H1 (cell line): ENCODE data around the gene ZNF106. TPM values are rescaled to one million over a fixed set of nuclear protein-coding genes. Genes with fewer than 3 reads are reported as not detected.

Experiments used
- CTCF ChIA-PET: fragments of 300-600 bp; sonication (Branson Sonifier 250); formaldehyde crosslinking; loops from one replicate; lab custom pipeline; 2021; ENCODE audit not compliant: partially characterized antibody; lab: Charles Lee
- POLR2A ChIA-PET: fragments of 300-600 bp; sonication (Branson Sonifier 250); formaldehyde crosslinking; loops from one replicate; lab custom pipeline; 2021; ENCODE audit warnings: inconsistent platforms; ENCODE audit not compliant: partially characterized antibody; lab: Charles Lee
- DNase-seq, 2 experiments: peaks; one replicate each; pipeline versions ENCODE4 v3.0.0 to v3.0.0-alpha.2; 2010 to 2022; ENCODE audit warnings: low spot score in 2 of 2, low read depth in 1 of 2, mixed read lengths in 1 of 2
- FAIRE-seq: peaks from 2 replicates; lab custom pipeline; 2011; peaks lifted over from hg19 to GRCh38; lab: Jason Lieb, UNC
- H2AFZ ChIP-seq: 2 replicates; pipeline ENCODE4 v1.8.1; 2012; ENCODE audit warnings: low read length, inconsistent platforms
- H2AK5ac ChIP-seq: 2 replicates; pipeline ENCODE4 v1.6.1; 2013; ENCODE audit warnings: low read depth, low read length
- H2BK120ac ChIP-seq: replicated peaks from 2 replicates; pipeline ENCODE3; 2013; ENCODE audit warnings: low read depth, low read length, inconsistent platforms
- H2BK12ac ChIP-seq: 2 replicates; pipeline ENCODE4 v1.6.1; 2013; ENCODE audit warnings: low read depth, low read length
- H2BK15ac ChIP-seq: 2 replicates; pipeline ENCODE4 v1.6.1; 2013; ENCODE audit warnings: low read length
- H2BK20ac ChIP-seq: 2 replicates; pipeline ENCODE4 v1.6.1; 2013; ENCODE audit warnings: low read length
- H2BK5ac ChIP-seq: 2 replicates; pipeline ENCODE4 v1.6.1; 2013; ENCODE audit warnings: low read depth, low read length
- H3K14ac ChIP-seq: 2 replicates; pipeline ENCODE4 v1.6.1; 2013; ENCODE audit warnings: inconsistent platforms; ENCODE audit not compliant: insufficient read length
- H3K18ac ChIP-seq: 2 replicates; pipeline ENCODE4 v1.6.1; 2013; ENCODE audit warnings: low read length; ENCODE audit errors: extremely low read depth
- H3K23ac ChIP-seq: 2 replicates; pipeline ENCODE4 v1.6.1; 2013; ENCODE audit warnings: inconsistent platforms; ENCODE audit not compliant: insufficient read length
- H3K23me2 ChIP-seq: 2 replicates; pipeline ENCODE4 v1.6.1; 2013; ENCODE audit warnings: low read depth, low read length
- H3K27ac ChIP-seq: 2 replicates; pipeline ENCODE4 v1.6.1; 2011; ENCODE audit warnings: low read depth, low read length, inconsistent platforms
- H3K27me3 ChIP-seq, 4 experiments: replicated peaks in 1 of 4; 1 replicate in 1 of 4; 2 replicates in 3 of 4; pipeline versions ENCODE4 v1.6.1 to v1.8.1; 2011 to 2013; ENCODE audit warnings: low read length in 3 of 4, mild to moderate bottlenecking in 3 of 4, inconsistent platforms in 2 of 4, mixed read lengths in 2 of 4, moderate library complexity in 1 of 4; ENCODE audit not compliant: control insufficient read depth in 3 of 4, insufficient read depth in 3 of 4; ENCODE audit errors: extremely low read depth in 1 of 4
- H3K36me3 ChIP-seq, 4 experiments: 2 replicates each; pipeline versions ENCODE4 v1.6.1 to v1.8.1; 2011 to 2013; ENCODE audit warnings: mild to moderate bottlenecking in 4 of 4, low read length in 3 of 4, moderate library complexity in 2 of 4, control low read depth in 1 of 4, inconsistent platforms in 1 of 4; ENCODE audit not compliant: insufficient read depth in 4 of 4, control insufficient read depth in 2 of 4
- H3K4ac ChIP-seq: replicated peaks from 2 replicates; pipeline ENCODE3; 2013; ENCODE audit warnings: low read length, low read depth, mixed read lengths, inconsistent platforms; ENCODE audit not compliant: insufficient read length
- H3K4me1 ChIP-seq, 4 experiments: replicated peaks in 1 of 4; 1 replicate in 1 of 4; 2 replicates in 3 of 4; pipeline versions ENCODE4 v1.6.1 to v1.8.1; 2011 to 2013; ENCODE audit warnings: low read length in 3 of 4, inconsistent platforms in 2 of 4, mixed read lengths in 1 of 4; ENCODE audit not compliant: insufficient read depth in 4 of 4, control insufficient read depth in 3 of 4
- H3K4me2 ChIP-seq, 2 experiments: 2 replicates each; pipeline versions ENCODE4 v1.6.1 to v1.8.1; 2011 to 2013; ENCODE audit warnings: low read depth in 2 of 2, low read length in 2 of 2, control low read depth in 1 of 2, inconsistent platforms in 1 of 2, mild to moderate bottlenecking in 1 of 2; ENCODE audit not compliant: insufficient read depth in 1 of 2
- H3K4me3 ChIP-seq, 4 experiments: fragments of 200-600, 300-600 bp in 1 of 4; sonication (generic), shearing (Covaris generic), sonication (Bioruptor Twin) in 1 of 4; 2 replicates each; pipeline versions ENCODE4 v1.5.1 to v1.8.1; 2011 to 2016; ENCODE audit warnings: low read length in 4 of 4, low read depth in 3 of 4, control low read depth in 2 of 4, inconsistent platforms in 2 of 4, mild to moderate bottlenecking in 2 of 4, mixed read lengths in 1 of 4, moderate library complexity in 1 of 4; ENCODE audit not compliant: insufficient read depth in 2 of 4; ENCODE audit errors: extremely low read depth in 1 of 4
- H3K56ac ChIP-seq: replicated peaks from 2 replicates; pipeline ENCODE3; 2013; ENCODE audit warnings: low read depth, mild to moderate bottlenecking, mixed read lengths, low read length, inconsistent platforms; ENCODE audit not compliant: insufficient read length
- H3K79me1 ChIP-seq: 2 replicates; pipeline ENCODE4 v1.6.1; 2013; ENCODE audit warnings: low read depth, low read length, control low read depth
- H3K79me2 ChIP-seq, 2 experiments: 2 replicates each; pipeline versions ENCODE4 v1.6.1 to v1.8.1; 2012 to 2013; ENCODE audit warnings: low read length in 2 of 2, mild to moderate bottlenecking in 2 of 2, inconsistent platforms in 1 of 2; ENCODE audit not compliant: insufficient read depth in 2 of 2, control insufficient read depth in 1 of 2
- H3K9ac ChIP-seq, 4 experiments: replicated peaks in 1 of 4; 1 replicate in 1 of 4; 2 replicates in 3 of 4; pipeline versions ENCODE4 v1.6.1 to v1.8.1; 2011 to 2013; ENCODE audit warnings: low read depth in 3 of 4, low read length in 3 of 4, control low read depth in 2 of 4, mild to moderate bottlenecking in 2 of 4, moderate library complexity in 2 of 4, inconsistent platforms in 1 of 4; ENCODE audit errors: extremely low read depth in 1 of 4
- H3K9me3 ChIP-seq, 2 experiments: 2 replicates each; pipeline versions ENCODE4 v1.6.1 to v1.8.1; 2012 to 2013; ENCODE audit warnings: mild to moderate bottlenecking in 2 of 2, moderate library complexity in 2 of 2, control low read depth in 1 of 2, inconsistent platforms in 1 of 2, low read depth in 1 of 2, low read length in 1 of 2, mixed read lengths in 1 of 2; ENCODE audit not compliant: insufficient read depth in 2 of 2
- H4K20me1 ChIP-seq, 2 experiments: replicated peaks in 1 of 2; 2 replicates each; pipeline versions ENCODE3 to v1.8.1; 2011 to 2013; ENCODE audit warnings: inconsistent platforms in 2 of 2, low read length in 2 of 2, mild to moderate bottlenecking in 1 of 2; ENCODE audit not compliant: insufficient read depth in 2 of 2, control insufficient read depth in 1 of 2
- H4K5ac ChIP-seq: 2 replicates; pipeline ENCODE4 v1.6.1; 2013; ENCODE audit warnings: low read length, low read depth, mixed read lengths, inconsistent platforms; ENCODE audit not compliant: insufficient read length
- H4K8ac ChIP-seq: 2 replicates; pipeline ENCODE4 v1.8.0; 2013; ENCODE audit warnings: mild to moderate bottlenecking, moderate library complexity, low read length, inconsistent platforms; ENCODE audit not compliant: insufficient read depth; ENCODE audit errors: extremely low read depth
- H4K91ac ChIP-seq: replicated peaks from 2 replicates; pipeline ENCODE3; 2013; ENCODE audit warnings: low read length, mixed read lengths, inconsistent platforms; ENCODE audit not compliant: insufficient read length
- ATF3 ChIP-seq: IDR thresholded peaks from 2 replicates; pipeline ENCODE4 v1.6.1; 2011; ENCODE audit warnings: low read depth, mild to moderate bottlenecking, low read length; ENCODE audit not compliant: insufficient read depth
- BACH1 ChIP-seq: IDR thresholded peaks from 2 replicates; pipeline ENCODE4 v1.6.1; 2012; ENCODE audit warnings: low read length, improper control_type of control experiment
- CBX5 ChIP-seq: fragments of 300-800, 300-1000 bp; sonication (generic); IDR thresholded peaks from 2 replicates; pipeline ENCODE4 v1.7.1; 2016; ENCODE audit warnings: antibody characterized with exemption, low read length, low read depth
- EZH2 ChIP-seq: fragments of 200-600 bp; sonication (generic); IDR thresholded peaks from 2 replicates; pipeline ENCODE4 v1.7.1; 2012; ENCODE audit warnings: low read depth, mild to moderate bottlenecking, moderate library complexity, low read length, inconsistent platforms; ENCODE audit not compliant: severe bottlenecking
- FOSL1 ChIP-seq: IDR thresholded peaks from 2 replicates; pipeline ENCODE4 v1.6.1; 2011; ENCODE audit warnings: mild to moderate bottlenecking, low read depth, low read length, moderate library complexity; ENCODE audit not compliant: insufficient read depth
- JUND ChIP-seq: IDR thresholded peaks from 2 replicates; pipeline ENCODE4 v1.6.1; 2011; ENCODE audit warnings: mild to moderate bottlenecking, improper control_type of control experiment, low read length
- POU5F1 ChIP-seq: IDR thresholded peaks from 2 replicates; pipeline ENCODE4 v1.6.1; 2011; ENCODE audit warnings: low read depth, mild to moderate bottlenecking, low read length, moderate library complexity
- RFX5 ChIP-seq: IDR thresholded peaks from 2 replicates; pipeline ENCODE4 v1.6.1; 2011; ENCODE audit warnings: low read depth, low read length, improper control_type of control experiment, borderline replicate concordance
- SIRT6 ChIP-seq: IDR thresholded peaks from one replicate; pipeline ENCODE4 v1.7.1; 2012; ENCODE audit warnings: low read length, inconsistent platforms
- TAF7 ChIP-seq: optimal IDR thresholded peaks from 2 replicates; pipeline ENCODE3; 2011; ENCODE audit warnings: low read depth, mild to moderate bottlenecking, inconsistent platforms, low read length, moderate library complexity, borderline replicate concordance
- TCF12 ChIP-seq: IDR thresholded peaks from 2 replicates; pipeline ENCODE4 v1.6.1; 2011; ENCODE audit warnings: low read depth, mild to moderate bottlenecking, low read length
- WGBS, 2 experiments: shearing (Covaris generic) in 1 of 2; methylation state at CpG; one replicate each; pipeline versions ENCODE4 v1.1.6 to v1.1.7; 2013 to 2015; ENCODE audit warnings: low lambda C conversion rate in 2 of 2, mixed read lengths in 2 of 2, inconsistent platforms in 1 of 2, low coverage in 1 of 2, missing lambda C conversion rate in 1 of 2; ENCODE audit not compliant: insufficient replicate concordance in 2 of 2, insufficient coverage in 1 of 2, insufficient read length in 1 of 2; ENCODE audit errors: extremely low coverage in 1 of 2, missing lambda C conversion rate in 1 of 2; 5-methylcytosine and 5-hydroxymethylcytosine counted together
- polyA plus RNA-seq, 7 experiments: library from polyadenylated mRNA; depleted of rRNA in 3 of 7; stranded (reverse) in 5 of 7; unstranded in 2 of 7; fragments of >200 nt in 5 of 7; fragments of 200-250 nt in 2 of 7; gene quantifications; 1 replicate in 5 of 7; 2 replicates in 1 of 7; 4 replicates in 1 of 7; pipeline versions ENCODE4 v1.2.1 to v1.2.3, GENCODE V29; 2011 to 2013; ENCODE audit warnings: missing spikeins in 2 of 7, mixed read lengths in 2 of 7
- total RNA-seq: library from RNA; stranded (reverse); fragmentation: NEBNext Ultra II Directional; extraction: Animal tissue kit (Norgen Biotek cat#: 25700); gene quantifications from 2 replicates; pipeline ENCODE4 v1.2.1, GENCODE V29; 2021
- TF ChIP-seq, protein P1 (sequence below), 3 experiments: IDR thresholded peaks; 1 replicate in 2 of 3; 2 replicates in 1 of 3; pipeline versions ENCODE4 v1.5.1 to v1.6.1; 2011; ENCODE audit warnings: low read length in 3 of 3, mild to moderate bottlenecking in 3 of 3, inconsistent platforms in 2 of 3, low read depth in 1 of 3, moderate library complexity in 1 of 3; ENCODE audit not compliant: insufficient read depth in 1 of 3; ENCODE audit errors: control extremely low read depth in 1 of 3

ZNF106 gene
- total and polyA plus RNA-seq, 2 of the 8 experiments (the other 6 are each of a cell fraction or from before 2014, with no cell fraction given) = 18.2 to 62.0 TPM

DNA sequence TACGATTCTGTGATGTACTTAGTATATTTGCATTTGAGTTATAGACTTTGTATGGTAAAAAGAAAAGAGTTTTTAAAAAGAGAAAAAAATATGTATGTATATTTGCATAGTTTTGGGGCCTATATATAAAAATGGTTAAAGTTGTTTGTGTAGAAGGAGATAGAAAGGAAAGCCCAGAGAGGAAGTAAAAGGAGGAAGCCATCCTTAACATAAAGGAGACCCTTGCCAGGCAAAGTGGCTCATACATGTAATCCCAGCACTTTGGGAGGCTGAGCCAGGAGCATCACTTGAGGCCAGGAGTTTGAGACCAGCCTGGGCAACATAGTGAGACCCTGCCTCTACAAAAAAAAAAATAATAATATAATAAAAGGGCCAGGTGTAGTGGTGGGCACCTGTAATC lies 12.9 kb upstream of the ZNF106 start:
- 87% methylated on average over 1 of the region's 1 CpG; no CpG with 5 or more reads in 1 of the 2 experiments for whole genome bisulfite sequencing, 2 experiments
- no peak overlapping the region for H3K23ac ChIP-seq
- CTCF ChIA-PET = interaction anchor here (0.6 to 2.4 kb wide), 2 partner anchors 26 to 146 kb away, joined by 3 to 10 read pairs; no protein-coding TSS in a partner anchor
- no peak for TF ChIP-seq TCF12
- TF ChIP-seq SIRT6 = no peak
- TF ChIP-seq RFX5 = no peak
- TF ChIP-seq, protein P1, sequence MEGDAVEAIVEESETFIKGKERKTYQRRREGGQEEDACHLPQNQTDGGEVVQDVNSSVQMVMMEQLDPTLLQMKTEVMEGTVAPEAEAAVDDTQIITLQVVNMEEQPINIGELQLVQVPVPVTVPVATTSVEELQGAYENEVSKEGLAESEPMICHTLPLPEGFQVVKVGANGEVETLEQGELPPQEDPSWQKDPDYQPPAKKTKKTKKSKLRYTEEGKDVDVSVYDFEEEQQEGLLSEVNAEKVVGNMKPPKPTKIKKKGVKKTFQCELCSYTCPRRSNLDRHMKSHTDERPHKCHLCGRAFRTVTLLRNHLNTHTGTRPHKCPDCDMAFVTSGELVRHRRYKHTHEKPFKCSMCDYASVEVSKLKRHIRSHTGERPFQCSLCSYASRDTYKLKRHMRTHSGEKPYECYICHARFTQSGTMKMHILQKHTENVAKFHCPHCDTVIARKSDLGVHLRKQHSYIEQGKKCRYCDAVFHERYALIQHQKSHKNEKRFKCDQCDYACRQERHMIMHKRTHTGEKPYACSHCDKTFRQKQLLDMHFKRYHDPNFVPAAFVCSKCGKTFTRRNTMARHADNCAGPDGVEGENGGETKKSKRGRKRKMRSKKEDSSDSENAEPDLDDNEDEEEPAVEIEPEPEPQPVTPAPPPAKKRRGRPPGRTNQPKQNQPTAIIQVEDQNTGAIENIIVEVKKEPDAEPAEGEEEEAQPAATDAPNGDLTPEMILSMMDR (IDR thresholded peaks at IDR 0.05; ENCODE audit: control extremely low read depth in 1 of 3, insufficient read depth in 1 of 3, low read depth in 1 of 3, low read length in 3 of 3) = no peak
- TF ChIP-seq CBX5 = no peak
- TF ChIP-seq BACH1 = no peak
- TF ChIP-seq TAF7 = no peak
- no peak for TF ChIP-seq EZH2
- TF ChIP-seq ATF3 = no peak
- no peak for TF ChIP-seq FOSL1
- no peak for TF ChIP-seq POU5F1
- TF ChIP-seq JUND = no peak

More for the DNA sequence above, 12.9 kb upstream of the ZNF106 start:
- FAIRE-seq (no peak), DNase-seq (no peak)
- Histone ChIP-seq H3K36me3 (no peaks in the 10 kb centered on the region), H3K4me3 (no peak overlapping the region), H3K18ac (no peak overlapping the region), H4K91ac (no peak overlapping the region), H2BK5ac (no peak overlapping the region), H3K79me1 (peaks cover 5% of the 10 kb centered on the region), H3K4ac (no peak overlapping the region), H2AFZ (no peak overlapping the region), H3K9me3 (no peaks in the 10 kb centered on the region), H3K56ac (no peak overlapping the region), H2BK120ac (no peak overlapping the region), H3K14ac (no peak overlapping the region), H2AK5ac (no peak overlapping the region), H4K20me1 (no peaks in the 10 kb centered on the region), H3K4me1 (no peaks in the 10 kb centered on the region; a peak in 2 of 7 replicates), H3K27me3 (no peaks in the 10 kb centered on the region), H3K4me2 (no peak overlapping the region), H4K8ac (no peak overlapping the region), H4K5ac (no peak overlapping the region), H3K79me2 (peaks cover 0 to 48% of the 10 kb centered on the region in 2 experiments; a peak in 3 of 4 replicates), H2BK20ac (no peak overlapping the region), H3K9ac (no peak overlapping the region), H3K23me2 (no peaks in the 10 kb centered on the region), H3K27ac (no peak overlapping the region), H2BK15ac (no peak overlapping the region), H2BK12ac (no peak overlapping the region)
- POLR2A ChIA-PET = no interaction called here
